ENCODE measurements around the gene MYT1. TPM values are rescaled to one million over a fixed set of nuclear protein-coding genes. Genes with fewer than 3 reads are reported as not detected.
"Not testable (repeated sequence)": the region's sequence is repeated elsewhere in the genome, so short reads cannot be mapped to it uniquely, and the experiment has no call there.

MYT1 gene

GRCh38 chr20:64287264-64287590 is 123.0 kb downstream of the MYT1 start:
- not testable (repeated sequence) for H2BK12ac ChIP-seq (ENCODE audit: low read length)
- 100% methylated on average over 3 of the region's 3 CpGs; no CpG with 5 or more reads in 1 of the 2 donors for WGBS, 2 donors (ENCODE audit: extremely low coverage in 2 of 2, insufficient read length in 2 of 2, insufficient replicate concordance in 1 of 2)

More at GRCh38 chr20:64287264-64287590, 123.0 kb downstream of the MYT1 start:
- H3K23ac ChIP-seq (ENCODE audit: low read depth, low read length, poor library complexity); H3K18ac ChIP-seq (ENCODE audit: low read length); H3K9ac ChIP-seq (ENCODE audit: low read depth, low read length, poor library complexity); H2AFZ ChIP-seq (ENCODE audit: low read length); H2BK120ac ChIP-seq (ENCODE audit: low read depth, low read length); H3K36me3 ChIP-seq (replicated peaks in 1 of 2; ENCODE audit: control insufficient read depth in 2 of 2, insufficient read depth in 2 of 2, low read length in 2 of 2); H3K4me1 ChIP-seq (ENCODE audit: control insufficient read depth in 2 of 2, insufficient read depth in 1 of 2, low read depth in 1 of 2, low read length in 2 of 2); H2AK5ac ChIP-seq (ENCODE audit: low read depth, low read length); H3K4me3 ChIP-seq (ENCODE audit: low read length in 2 of 2); H2BK5ac ChIP-seq (ENCODE audit: low read length); H4K91ac ChIP-seq (ENCODE audit: low read depth, low read length, poor library complexity); H4K8ac ChIP-seq (ENCODE audit: low read depth, low read length); H3K14ac ChIP-seq (ENCODE audit: low read length); H3K4ac ChIP-seq (ENCODE audit: low read length); DNase-seq (ENCODE audit: low spot score); H3K79me1 ChIP-seq (ENCODE audit: low read depth, low read length); H3K9me3 ChIP-seq (replicated peaks in 1 of 2; ENCODE audit: control insufficient read depth in 2 of 2, insufficient read depth in 1 of 2, low read depth in 1 of 2, low read length in 2 of 2); H3K27ac ChIP-seq (replicated peaks; ENCODE audit: low read length); H3K4me2 ChIP-seq (ENCODE audit: insufficient read depth, low read length, poor library complexity, severe bottlenecking); H3K27me3 ChIP-seq (ENCODE audit: control insufficient read depth in 3 of 3, insufficient read depth in 3 of 3, low read depth in 1 of 3, low read length in 3 of 3); H2BK15ac ChIP-seq (ENCODE audit: low read length): not testable (repeated sequence)

Small RNAs within 50 kb of the gene (small RNA-seq; reads per million reads assigned to genes)
- gene AL137028.2 (ENCODE audit: insufficient read depth), result not detected
